ENCODE data around the gene NALCN. TPM values are rescaled to one million over a fixed set of nuclear protein-coding genes. Genes with fewer than 3 reads are reported as not detected.

NALCN gene
- total RNA-seq, 1 donor from 2014 or later, result 1.1 TPM

DNA sequence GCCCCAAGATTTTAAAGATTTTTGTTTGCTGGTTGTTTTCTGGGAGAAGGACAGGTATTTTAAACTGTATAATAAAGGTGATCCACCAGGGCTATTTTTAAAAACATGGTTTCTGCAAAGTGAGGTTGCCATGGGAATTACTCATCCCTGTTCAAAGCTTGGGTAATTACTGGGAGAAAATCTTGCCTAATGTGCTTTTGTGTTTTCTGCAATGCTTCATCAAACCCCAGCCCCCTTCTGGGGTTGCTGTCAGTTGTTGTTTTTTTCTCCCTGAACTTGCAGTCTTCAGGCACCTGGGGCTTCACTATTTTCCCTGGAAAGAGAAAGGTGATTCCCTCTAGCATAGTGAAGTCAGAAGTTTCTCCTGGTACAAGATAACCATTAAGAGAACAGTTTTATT is 277.2 kb downstream of the NALCN start:
- Histone ChIP-seq H3K9me3 (ENCODE audit: insufficient read depth, low read depth, low read length) (no peaks in the 10 kb centered on the region), H3K27me3 (ENCODE audit: insufficient read depth, low read length) (no peaks in the 10 kb centered on the region), H2AFZ (ENCODE audit: low read depth, low read length) (no peak overlapping the region), H3K36me3 (ENCODE audit: insufficient read depth, low read length) (no peaks in the 10 kb centered on the region), H4K20me1 (ENCODE audit: insufficient read depth, low read length) (no peaks in the 10 kb centered on the region), H3K4me2 (ENCODE audit: low read length) (no peak overlapping the region), H3K4me1 (ENCODE audit: insufficient read depth, low read length) (no peaks in the 10 kb centered on the region), H3K4me3 (ENCODE audit: insufficient read depth, low read depth, low read length) (no peak overlapping the region), H3K9ac (ENCODE audit: low read length) (no peak overlapping the region), H3K27ac (ENCODE audit: low read depth, low read length) (no peak overlapping the region), H3K79me2 (ENCODE audit: insufficient read depth, low read length) (no peaks in the 10 kb centered on the region)
- Mint-ChIP-seq H3K9me3 (ENCODE audit: unreplicated experiment) (no peaks in the 10 kb centered on the region), H3K4me1 (ENCODE audit: low read depth, unreplicated experiment) (no peaks in the 10 kb centered on the region), H3K4me3 (ENCODE audit: unreplicated experiment) (no peak overlapping the region), H3K27me3 (ENCODE audit: low read depth, unreplicated experiment) (no peaks in the 10 kb centered on the region), H3K27ac (ENCODE audit: unreplicated experiment) (no peak overlapping the region), H3K36me3 (ENCODE audit: low read depth, unreplicated experiment) (no peaks in the 10 kb centered on the region)
- FAIRE-seq (no peak), DNase-seq (ENCODE audit: low read depth) (no peak)
- TF ChIP-seq EZH2 (IDR thresholded peaks at IDR 0.05; ENCODE audit: insufficient read depth, low read length), result no peak
- TF ChIP-seq, protein P1, sequence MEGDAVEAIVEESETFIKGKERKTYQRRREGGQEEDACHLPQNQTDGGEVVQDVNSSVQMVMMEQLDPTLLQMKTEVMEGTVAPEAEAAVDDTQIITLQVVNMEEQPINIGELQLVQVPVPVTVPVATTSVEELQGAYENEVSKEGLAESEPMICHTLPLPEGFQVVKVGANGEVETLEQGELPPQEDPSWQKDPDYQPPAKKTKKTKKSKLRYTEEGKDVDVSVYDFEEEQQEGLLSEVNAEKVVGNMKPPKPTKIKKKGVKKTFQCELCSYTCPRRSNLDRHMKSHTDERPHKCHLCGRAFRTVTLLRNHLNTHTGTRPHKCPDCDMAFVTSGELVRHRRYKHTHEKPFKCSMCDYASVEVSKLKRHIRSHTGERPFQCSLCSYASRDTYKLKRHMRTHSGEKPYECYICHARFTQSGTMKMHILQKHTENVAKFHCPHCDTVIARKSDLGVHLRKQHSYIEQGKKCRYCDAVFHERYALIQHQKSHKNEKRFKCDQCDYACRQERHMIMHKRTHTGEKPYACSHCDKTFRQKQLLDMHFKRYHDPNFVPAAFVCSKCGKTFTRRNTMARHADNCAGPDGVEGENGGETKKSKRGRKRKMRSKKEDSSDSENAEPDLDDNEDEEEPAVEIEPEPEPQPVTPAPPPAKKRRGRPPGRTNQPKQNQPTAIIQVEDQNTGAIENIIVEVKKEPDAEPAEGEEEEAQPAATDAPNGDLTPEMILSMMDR (IDR thresholded peaks at IDR 0.05; ENCODE audit: insufficient read depth, low read depth, low read length), result no peak

DNA sequence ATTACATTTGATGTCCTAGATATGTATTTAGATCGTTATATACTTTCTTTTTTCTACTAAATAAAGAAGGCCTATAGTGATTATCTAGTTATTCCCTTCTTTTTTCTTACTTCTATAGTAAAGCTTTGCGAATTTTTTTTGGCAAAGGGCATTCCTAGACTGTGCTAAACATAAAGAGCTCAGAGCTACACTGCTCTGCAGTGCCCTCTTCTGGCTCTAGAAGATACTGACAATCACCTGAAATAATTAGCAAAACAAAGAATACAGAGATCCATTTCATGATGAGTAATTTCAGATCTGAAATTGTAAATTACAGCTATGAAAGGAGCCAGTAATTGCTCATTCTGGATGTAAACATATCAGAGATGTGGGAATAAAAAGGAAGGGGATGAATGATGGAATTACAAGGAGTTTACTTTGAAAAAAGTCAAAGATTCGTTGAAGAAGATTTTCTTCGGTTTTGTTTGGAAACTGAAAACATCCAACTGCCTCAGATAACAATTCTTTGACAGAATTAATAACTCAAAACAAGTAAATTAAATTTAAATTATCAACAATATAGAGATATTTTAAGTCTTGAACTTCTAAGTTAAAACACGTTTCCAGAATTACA is 288.5 kb downstream of the NALCN start:
- Mint-ChIP-seq H3K4me3 (ENCODE audit: unreplicated experiment) (no peak overlapping the region), H3K27ac (ENCODE audit: unreplicated experiment) (no peak overlapping the region), H3K9me3 (ENCODE audit: unreplicated experiment) (no peaks in the 10 kb centered on the region), H3K27me3 (ENCODE audit: low read depth, unreplicated experiment) (no peaks in the 10 kb centered on the region), H3K4me1 (ENCODE audit: low read depth, unreplicated experiment) (no peaks in the 10 kb centered on the region), H3K36me3 (ENCODE audit: low read depth, unreplicated experiment) (no peaks in the 10 kb centered on the region)
- H3K27ac ChIP-seq (ENCODE audit: low read depth, low read length), result no peak overlapping the region
- H4K20me1 ChIP-seq (ENCODE audit: insufficient read depth, low read length), result no peaks in the 10 kb centered on the region
- no peaks in the 10 kb centered on the region for H3K79me2 ChIP-seq (ENCODE audit: insufficient read depth, low read length)
- no peaks in the 10 kb centered on the region for H3K9me3 ChIP-seq (ENCODE audit: insufficient read depth, low read depth, low read length)
- H3K9ac ChIP-seq (ENCODE audit: low read length), result no peak overlapping the region
- no peak overlapping the region for H2AFZ ChIP-seq (ENCODE audit: low read depth, low read length)
- H3K4me1 ChIP-seq (ENCODE audit: insufficient read depth, low read length), result no peaks in the 10 kb centered on the region
- no peaks in the 10 kb centered on the region for H3K27me3 ChIP-seq (ENCODE audit: insufficient read depth, low read length)
- H3K36me3 ChIP-seq (ENCODE audit: insufficient read depth, low read length), result no peaks in the 10 kb centered on the region
- H3K4me3 ChIP-seq (ENCODE audit: insufficient read depth, low read depth, low read length), result no peak overlapping the region
- FAIRE-seq (no peak), DNase-seq (ENCODE audit: low read depth) (peak; percentile 17)
- no peak overlapping the region for H3K4me2 ChIP-seq (ENCODE audit: low read length)
- TF ChIP-seq, protein P1 (IDR thresholded peaks at IDR 0.05; ENCODE audit: insufficient read depth, low read depth, low read length), result peak; percentile 94
- TF ChIP-seq EZH2 (IDR thresholded peaks at IDR 0.05; ENCODE audit: insufficient read depth, low read length), result no peak

DNA sequence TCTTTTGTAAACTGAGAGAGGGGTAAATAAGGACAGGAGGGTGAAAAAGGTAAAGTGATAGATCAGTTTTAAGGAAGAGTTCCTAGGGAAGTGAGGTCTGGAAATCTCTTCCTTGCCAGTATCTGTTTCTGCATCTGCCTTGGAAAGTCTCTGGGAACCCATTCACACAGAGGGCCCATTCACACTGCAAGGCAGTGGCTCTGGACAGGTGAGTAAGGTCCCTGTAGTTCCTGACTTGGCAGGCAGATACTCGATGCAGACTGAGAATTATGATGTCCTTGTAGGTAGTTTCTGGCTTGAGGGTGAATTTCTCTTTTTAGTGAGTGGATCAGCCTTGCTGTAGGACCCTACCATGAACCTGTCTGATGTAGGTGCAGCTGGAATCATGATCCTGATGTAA is 293.3 kb downstream of the NALCN start:
- FAIRE-seq, result no peak
- H4K20me1 ChIP-seq (ENCODE audit: insufficient read depth, low read length), result no peaks in the 10 kb centered on the region
- no peaks in the 10 kb centered on the region for H3K9me3 Mint-ChIP-seq (ENCODE audit: unreplicated experiment)
- H3K27me3 Mint-ChIP-seq (ENCODE audit: low read depth, unreplicated experiment), result no peaks in the 10 kb centered on the region
- no peaks in the 10 kb centered on the region for H3K4me1 Mint-ChIP-seq (ENCODE audit: low read depth, unreplicated experiment)
- no peak overlapping the region for H3K9ac ChIP-seq (ENCODE audit: low read length)
- H3K9me3 ChIP-seq (ENCODE audit: insufficient read depth, low read depth, low read length), result no peaks in the 10 kb centered on the region
- H3K4me3 ChIP-seq (ENCODE audit: insufficient read depth, low read depth, low read length), result no peak overlapping the region
- H3K27me3 ChIP-seq (ENCODE audit: insufficient read depth, low read length), result no peaks in the 10 kb centered on the region
- no peak for DNase-seq (ENCODE audit: low read depth)
- H3K79me2 ChIP-seq (ENCODE audit: insufficient read depth, low read length), result no peaks in the 10 kb centered on the region
- H3K36me3 Mint-ChIP-seq (ENCODE audit: low read depth, unreplicated experiment), result no peaks in the 10 kb centered on the region
- no peaks in the 10 kb centered on the region for H3K36me3 ChIP-seq (ENCODE audit: insufficient read depth, low read length)
- no peak overlapping the region for H3K4me2 ChIP-seq (ENCODE audit: low read length)
- H3K4me3 Mint-ChIP-seq (ENCODE audit: unreplicated experiment), result no peak overlapping the region
- TF ChIP-seq, protein P1 (IDR thresholded peaks at IDR 0.05; ENCODE audit: insufficient read depth, low read depth, low read length), result no peak
- TF ChIP-seq EZH2 (IDR thresholded peaks at IDR 0.05; ENCODE audit: insufficient read depth, low read length), result no peak
- H3K4me1 ChIP-seq (ENCODE audit: insufficient read depth, low read length), result no peaks in the 10 kb centered on the region
- no peak overlapping the region for H3K27ac ChIP-seq (ENCODE audit: low read depth, low read length)
- H3K27ac Mint-ChIP-seq (ENCODE audit: unreplicated experiment), result no peak overlapping the region
- H2AFZ ChIP-seq (ENCODE audit: low read depth, low read length), result no peak overlapping the region

All from astrocyte (in vitro differentiated cells and primary cell).